SK-N-SH (cell line): ENCODE results near the gene TEAD1. TPM values are rescaled to one million over a fixed set of nuclear protein-coding genes. Genes with fewer than 3 reads are reported as not detected.
A peak's percentile ranks its signal among the peaks of the same experiment; 100 is the strongest.

ENCODE experiments used
- CTCF ChIA-PET: fragments of 300-600, 350-600 bp; formaldehyde crosslinking; extraction: SDS; loops from one replicate; lab custom pipeline; 2021; lab: Yijun Ruan, JAX
- POLR2A ChIA-PET: fragments of 350-600 bp; sonication (Branson Sonifier 250); formaldehyde crosslinking; extraction: SDS; loops from one replicate; lab custom pipeline; 2020; ENCODE audit warnings: antibody characterized with exemption, inconsistent platforms; lab: Yijun Ruan, JAX
- DNase-seq: peaks from one replicate; pipeline ENCODE4 v3.0.0; 2012
- H2AFZ ChIP-seq: fragments of 200-600 bp; sonication (generic); 2 replicates; pipeline ENCODE4 v1.8.1; 2016; ENCODE audit warnings: antibody characterized with exemption, mild to moderate bottlenecking, low read depth
- H3F3A ChIP-seq: fragments of 200-600 bp; sonication (generic); replicated peaks from 2 replicates; pipeline ENCODE3; 2016; ENCODE audit warnings: antibody characterized with exemption, mild to moderate bottlenecking; ENCODE audit not compliant: insufficient read depth
- H3K27ac ChIP-seq, 2 experiments: fragments of 200-500 bp in 1 of 2; fragments of 200-600 bp in 1 of 2; sonication (Bioruptor generic) in 1 of 2; sonication (generic), shearing (Covaris generic) in 1 of 2; 2 replicates each; pipeline versions ENCODE4 v1.5.1 to v1.6.1; 2014 to 2016; ENCODE audit warnings: low read depth in 2 of 2, inconsistent platforms in 1 of 2, low read length in 1 of 2, mild to moderate bottlenecking in 1 of 2, mixed read lengths in 1 of 2
- H3K27me3 ChIP-seq: fragments of 200-600 bp; sonication (generic), shearing (Covaris generic); 2 replicates; pipeline ENCODE4 v1.6.1; 2016; ENCODE audit warnings: mixed run types; ENCODE audit not compliant: insufficient read depth
- H3K36me3 ChIP-seq, 2 experiments: fragments of 200-500 bp in 1 of 2; fragments of 200-600 bp in 1 of 2; sonication (Bioruptor generic) in 1 of 2; sonication (generic) in 1 of 2; replicated peaks in 1 of 2; 2 replicates each; pipeline versions ENCODE3 to v1.5.1; 2014 to 2016; ENCODE audit warnings: low read length in 1 of 2, mild to moderate bottlenecking in 1 of 2; ENCODE audit not compliant: insufficient read depth in 2 of 2, control insufficient read depth in 1 of 2
- H3K4me1 ChIP-seq, 2 experiments: fragments of 200-500 bp in 1 of 2; fragments of 200-600 bp in 1 of 2; sonication (Bioruptor generic) in 1 of 2; sonication (generic), shearing (Covaris generic) in 1 of 2; 2 replicates each; pipeline versions ENCODE4 v1.5.1 to v1.6.1; 2014 to 2016; ENCODE audit warnings: low read depth in 1 of 2, low read length in 1 of 2, mixed run types in 1 of 2; ENCODE audit not compliant: insufficient read depth in 2 of 2, control insufficient read depth in 1 of 2
- H3K4me2 ChIP-seq: fragments of 200-600 bp; sonication (generic), shearing (Covaris generic); 2 replicates; pipeline ENCODE4 v1.6.1; 2017; ENCODE audit warnings: mixed run types
- H3K4me3 ChIP-seq, 2 experiments: fragments of 200-500 bp in 1 of 2; fragments of 200-600 bp in 1 of 2; sonication (Bioruptor generic) in 1 of 2; sonication (generic), shearing (Covaris generic) in 1 of 2; 2 replicates each; pipeline versions ENCODE4 v1.5.1 to v1.8.1; 2014 to 2016; ENCODE audit warnings: low read depth in 2 of 2, inconsistent platforms in 1 of 2, low read length in 1 of 2, mild to moderate bottlenecking in 1 of 2, mixed read lengths in 1 of 2, moderate library complexity in 1 of 2
- H3K79me2 ChIP-seq: fragments of 200-600 bp; sonication (generic); 2 replicates; pipeline ENCODE4 v1.8.1; 2017; ENCODE audit warnings: mild to moderate bottlenecking; ENCODE audit not compliant: insufficient read depth
- H3K9ac ChIP-seq: fragments of 200-600 bp; sonication (generic); 2 replicates; pipeline ENCODE4 v1.6.1; 2017; ENCODE audit warnings: mixed run types
- H3K9me2 ChIP-seq: fragments of 200-600 bp; sonication (generic); 2 replicates; pipeline ENCODE4 v1.6.1; 2017; ENCODE audit warnings: mixed run types
- H3K9me3 ChIP-seq: fragments of 200-600 bp; sonication (generic); 2 replicates; pipeline ENCODE4 v1.6.1; 2017; ENCODE audit warnings: mixed run types, mild to moderate bottlenecking, moderate library complexity
- H4K20me1 ChIP-seq: fragments of 200-600 bp; sonication (generic); 2 replicates; pipeline ENCODE4 v1.6.1; 2017; ENCODE audit warnings: mild to moderate bottlenecking, mixed run types; ENCODE audit not compliant: insufficient read depth
- CHD2 ChIP-seq: fragments of 150-350 bp; IDR thresholded peaks from 2 replicates; pipeline ENCODE4 v1.6.1; 2018; ENCODE audit warnings: low read length; ENCODE audit not compliant: partially characterized antibody
- ELF1 ChIP-seq: IDR thresholded peaks from 2 replicates; pipeline ENCODE4 v1.4.0; 2012
- EP300 ChIP-seq, 2 experiments: IDR thresholded peaks; 2 replicates each; pipeline versions ENCODE4 v1.4.0 to v1.6.1; 2012; ENCODE audit warnings: borderline replicate concordance in 1 of 2, low read depth in 1 of 2, low read length in 1 of 2
- FOXJ3 ChIP-seq: sonication (generic); formaldehyde crosslinking; IDR thresholded peaks from 2 replicates; pipeline ENCODE4 v1.5.1; 2020; ENCODE audit warnings: mild to moderate bottlenecking, missing genetic modification reagents
- FOXM1 ChIP-seq: IDR thresholded peaks from 2 replicates; pipeline ENCODE4 v1.4.0; 2012; ENCODE audit warnings: low read depth, mild to moderate bottlenecking
- GABPA ChIP-seq: IDR thresholded peaks from 2 replicates; pipeline ENCODE4 v1.4.0; 2012; ENCODE audit warnings: low read depth, mild to moderate bottlenecking
- GATA2 ChIP-seq: sonication (generic); formaldehyde crosslinking; IDR thresholded peaks from 2 replicates; pipeline ENCODE4 v1.5.0; 2020; ENCODE audit warnings: mild to moderate bottlenecking, missing genetic modification reagents
- JUND ChIP-seq: IDR thresholded peaks from 2 replicates; pipeline ENCODE4 v1.4.0; 2012
- MAX ChIP-seq: IDR thresholded peaks from 2 replicates; pipeline ENCODE4 v1.4.0; 2012; ENCODE audit warnings: low read depth
- NFIC ChIP-seq: IDR thresholded peaks from 2 replicates; pipeline ENCODE4 v1.4.0; 2012; ENCODE audit warnings: borderline replicate concordance
- PBX3 ChIP-seq: IDR thresholded peaks from 2 replicates; pipeline ENCODE4; 2012
- POLR2AphosphoS5 ChIP-seq: IDR thresholded peaks from 2 replicates; pipeline ENCODE4 v1.6.1; 2012; ENCODE audit warnings: low read depth, low read length
- RAD21 ChIP-seq: IDR thresholded peaks from 2 replicates; pipeline ENCODE4 v1.6.1; 2012; ENCODE audit warnings: mild to moderate bottlenecking, low read length
- RCOR1 ChIP-seq: fragments of 150-350 bp; IDR thresholded peaks from 2 replicates; pipeline ENCODE4 v1.6.1; 2017; ENCODE audit warnings: antibody characterized with exemption, low read length
- REST ChIP-seq: IDR thresholded peaks from 2 replicates; pipeline ENCODE4 v1.6.1; 2012; ENCODE audit warnings: mild to moderate bottlenecking, low read depth, low read length, moderate library complexity
- SIN3A ChIP-seq: IDR thresholded peaks from 2 replicates; pipeline ENCODE4 v1.6.1; 2012; ENCODE audit warnings: low read depth, mild to moderate bottlenecking, low read length, moderate library complexity, borderline replicate concordance
- SMC3 ChIP-seq: IDR thresholded peaks from 2 replicates; pipeline ENCODE4 v1.6.1; 2012; ENCODE audit warnings: low read depth, low read length, improper control_type of control experiment
- TCF12 ChIP-seq: IDR thresholded peaks from 2 replicates; pipeline ENCODE4 v1.4.0; 2012
- USF1 ChIP-seq: IDR thresholded peaks from 2 replicates; pipeline ENCODE4 v1.4.0; 2012; ENCODE audit warnings: low read depth, borderline replicate concordance
- YY1 ChIP-seq: IDR thresholded peaks from 2 replicates; pipeline ENCODE4 v1.4.0; 2012; ENCODE audit warnings: low read depth, mild to moderate bottlenecking
- ZBTB33 ChIP-seq: IDR thresholded peaks from 2 replicates; pipeline ENCODE4 v1.4.0; 2012; ENCODE audit warnings: low read depth, borderline replicate concordance
- WGBS: methylation state at CpG from one replicate; pipeline ENCODE4 v1.1.6; 2017; ENCODE audit warnings: low lambda C conversion rate; 5-methylcytosine and 5-hydroxymethylcytosine counted together
- polyA plus RNA-seq, 3 experiments: library from polyadenylated mRNA; depleted of rRNA; stranded (reverse); fragments of >200 nt; gene quantifications; 2 replicates each; pipeline ENCODE4 v1.2.3, GENCODE V29; 2012

Gene TEAD1
- polyA plus RNA-seq, 1 of the 3 experiments (the other 2 are of a cell fraction) = 31.2 TPM

- peak; percentile 53 to 81; a peak in 3 of 4 replicates for TF ChIP-seq EP300 (IDR thresholded peaks at IDR 0.05; ENCODE audit: borderline replicate concordance in 1 of 2, low read depth in 1 of 2, low read length in 1 of 2)
- peak; percentile 83 for TF ChIP-seq GATA2
- TF ChIP-seq RCOR1 = peak; percentile 79
- peak; percentile 64 for TF ChIP-seq TCF12
- TF ChIP-seq CHD2 = peak; percentile 74
- 0 out of 2 replicates have a peak, but pooled peaks have one; percentile 78 for TF ChIP-seq SIN3A
- TF ChIP-seq SMC3 = no peak
- TF ChIP-seq POLR2AphosphoS5 = peak; percentile 68
- TF ChIP-seq FOXM1 = no peak
- peak; percentile 81 for TF ChIP-seq MAX
- TF ChIP-seq YY1 = no peak
- no peak for TF ChIP-seq JUND
- peak; percentile 26; the same call in 1 of the 2 replicates for TF ChIP-seq PBX3
- TF ChIP-seq ELF1 = peak; percentile 40; the same call in 1 of the 2 replicates
These were observed 6.2 kb downstream of the TEAD1 start (continued) for GRCh38 chr11:12680246-12680939.

- Histone ChIP-seq H3K9me2 (no peaks in the 10 kb centered on the region), H3K9me3 (no peaks in the 10 kb centered on the region), H3K4me1 (peaks cover 62 to 64% of the 10 kb centered on the region in 2 experiments), H2AFZ (no peak overlapping the region), H3F3A (peaks cover 28% of the 10 kb centered on the region), H3K4me2 (peak overlapping the region; percentile 86), H4K20me1 (peaks cover 5% of the 10 kb centered on the region; the same call in 1 of the 2 replicates), H3K36me3 (peaks cover 8 to 12% of the 10 kb centered on the region in 2 experiments), H3K79me2 (peaks cover 100% of the 10 kb centered on the region), H3K4me3 (peak overlapping the region; percentile 25; a peak in 3 of 4 replicates), H3K27me3 (no peaks in the 10 kb centered on the region), H3K9ac (peak overlapping the region; percentile 94; the same call in 1 of the 2 replicates), H3K27ac (peak overlapping the region; percentile 90 to 95)
- no peak for DNase-seq
- POLR2A ChIA-PET = interaction anchor here (0.6 to 2.6 kb wide), 5 partner anchors 11 to 362 kb away, joined by 3 to 14 read pairs (median 6); no protein-coding TSS in a partner anchor
- WGBS = 46% methylated on average over 2 of the region's 2 CpGs
- CTCF ChIA-PET = interaction anchor here (1.2 to 4.1 kb wide), 10 partner anchors 11 to 392 kb away, joined by 3 to 21 read pairs (median 4); no protein-coding TSS in a partner anchor
- TF ChIP-seq ELF1 (no peak), GABPA (no peak), NFIC (no peak), MAX (no peak), TCF12 (no peak), EP300 (IDR thresholded peaks at IDR 0.05; ENCODE audit: borderline replicate concordance in 1 of 2, low read depth in 1 of 2, low read length in 1 of 2) (no peak), GATA2 (no peak), RAD21 (no peak), REST (no peak), RCOR1 (no peak), ZBTB33 (no peak), PBX3 (no peak), FOXJ3 (CRISPR knock-in tag) (no peak), POLR2AphosphoS5 (no peak), USF1 (no peak)
These were observed 6.7 kb downstream of the TEAD1 start for GRCh38 chr11:12680940-12681258.
